GM19043 (cell line): Measurements from ENCODE around the gene CTRB1.

Source experiments
- ATAC-seq: cut with Tn5 transposase; IDR thresholded peaks from one replicate; pipeline ENCODE4 v1.9.1; 2021; ENCODE audit warnings: low read depth; ENCODE audit not compliant: unreplicated experiment

Gene CTRB1

GRCh38 chr16:75224306-75225082 is 5.7 kb downstream of the CTRB1 start:
- no peak for ATAC-seq

GRCh38 chr16:75225092-75225491 is 6.3 kb downstream of the CTRB1 start:
- no peak for ATAC-seq

- ATAC-seq: no peak
Observed at GRCh38 chr16:75225678-75226515, 7.1 kb downstream of the CTRB1 start.

- ATAC-seq: no peak
Observed at GRCh38 chr16:75226550-75227360, 8.0 kb downstream of the CTRB1 start.

GRCh38 chr16:75227361-75228142 is 8.8 kb downstream of the CTRB1 start:
- no peak for ATAC-seq

- no peak for ATAC-seq
Observed at GRCh38 chr16:75228143-75228976, 9.6 kb downstream of the CTRB1 start.

GRCh38 chr16:75229172-75230031 is 10.6 kb downstream of the CTRB1 start:
- no peak for ATAC-seq

GRCh38 chr16:75230471-75231110 is 11.8 kb downstream of the CTRB1 start:
- no peak for ATAC-seq

GRCh38 chr16:75231570-75231969 is 12.8 kb downstream of the CTRB1 start:
- no peak for ATAC-seq

- ATAC-seq: no peak
Observed at GRCh38 chr16:75233611-75233938, 14.8 kb downstream of the CTRB1 start.

- no peak for ATAC-seq
Observed at GRCh38 chr16:75234856-75235696, 16.3 kb downstream of the CTRB1 start.

- ATAC-seq: no peak
Observed at GRCh38 chr16:75235721-75236193, 17.0 kb downstream of the CTRB1 start.

GRCh38 chr16:75236232-75236631 is 17.4 kb downstream of the CTRB1 start:
- ATAC-seq: no peak

GRCh38 chr16:75236736-75237397 is 18.1 kb downstream of the CTRB1 start:
- no peak for ATAC-seq

- no peak for ATAC-seq
Observed at GRCh38 chr16:75237398-75238131, 18.8 kb downstream of the CTRB1 start.
